HepG2 (cell line): ENCODE data around the gene ZSCAN21. TPM values are rescaled to one million over a fixed set of nuclear protein-coding genes. Genes with fewer than 3 reads are reported as not detected.

ENCODE experiments used
- DMAP1 ChIP-seq: IDR thresholded peaks from 2 replicates; pipeline ENCODE4 v1.6.1; 2016
- HDAC1 ChIP-seq: sonication (generic); formaldehyde crosslinking; IDR thresholded peaks from 2 replicates; pipeline ENCODE4 v1.5.1; 2020; ENCODE audit warnings: mild to moderate bottlenecking, missing genetic modification reagents
- HMGXB3 ChIP-seq: sonication (generic); formaldehyde crosslinking; IDR thresholded peaks from 2 replicates; pipeline ENCODE4 v1.4.0; 2020; ENCODE audit warnings: missing genetic modification reagents, borderline replicate concordance
- PAXIP1 ChIP-seq: sonication (generic); formaldehyde crosslinking; conservative IDR thresholded peaks from 2 replicates; pipeline ENCODE4 v1.4.0; 2020; ENCODE audit warnings: mild to moderate bottlenecking, missing genetic modification reagents, moderate library complexity
- PHF21A ChIP-seq: sonication (generic); formaldehyde crosslinking; IDR thresholded peaks from 2 replicates; pipeline ENCODE4 v1.5.0; 2020; ENCODE audit warnings: mild to moderate bottlenecking, missing genetic modification reagents
- PRDM10 ChIP-seq: sonication (generic); formaldehyde crosslinking; IDR thresholded peaks from 2 replicates; pipeline ENCODE4 v1.4.0; 2020; ENCODE audit warnings: low read depth, missing genetic modification reagents
- SKIL ChIP-seq: sonication (generic); formaldehyde crosslinking; IDR thresholded peaks from 2 replicates; pipeline ENCODE4 v1.8.0; 2022; ENCODE audit warnings: missing genetic modification reagents, mild to moderate bottlenecking, moderate library complexity, borderline replicate concordance
- SNAPC5 ChIP-seq: sonication (generic); formaldehyde crosslinking; IDR thresholded peaks from 2 replicates; pipeline ENCODE4 v1.8.1; 2023; ENCODE audit warnings: mild to moderate bottlenecking, missing genetic modification reagents, borderline replicate concordance
- SP4 ChIP-seq: sonication (generic); formaldehyde crosslinking; IDR thresholded peaks from 2 replicates; pipeline ENCODE4 v1.8.1; 2023; ENCODE audit warnings: mild to moderate bottlenecking, missing genetic modification reagents
- ZNF253 ChIP-seq: sonication (generic); formaldehyde crosslinking; IDR thresholded peaks from 2 replicates; pipeline ENCODE4 v1.8.0; 2022; ENCODE audit warnings: mild to moderate bottlenecking, missing genetic modification reagents, borderline replicate concordance
- ZNF597 ChIP-seq: sonication (generic); formaldehyde crosslinking; IDR thresholded peaks from 2 replicates; pipeline ENCODE4 v1.5.0; 2020; ENCODE audit warnings: missing genetic modification reagents
- ZNF761 ChIP-seq: sonication (generic); formaldehyde crosslinking; conservative IDR thresholded peaks from 2 replicates; pipeline ENCODE4 v1.4.0; 2020; ENCODE audit warnings: mild to moderate bottlenecking, missing genetic modification reagents
- ZNF782 ChIP-seq: sonication (generic); formaldehyde crosslinking; IDR thresholded peaks from 2 replicates; pipeline ENCODE4 v1.4.0; 2020; ENCODE audit warnings: missing genetic modification reagents, mild to moderate bottlenecking, borderline replicate concordance
- polyA plus RNA-seq, 8 experiments: library from polyadenylated mRNA; depleted of rRNA in 3 of 8; stranded (reverse) in 7 of 8; unstranded in 1 of 8; fragments of >200 nt; fragmentation: Illumina TruSeq in 4 of 8; extraction: Trizol in 4 of 8; gene quantifications; 2 replicates each; pipeline versions ENCODE4 v1.2.1 to v1.2.3, GENCODE V29; 2011 to 2016; ENCODE audit warnings: low read depth in 4 of 8, missing spikeins in 1 of 8, mixed read lengths in 1 of 8; ENCODE audit not compliant: insufficient read depth in 1 of 8
- total RNA-seq, 5 experiments: library from RNA; depleted of rRNA; stranded (reverse); fragments of >200 nt; fragmentation: Illumina TruSeq; extraction: Trizol; gene quantifications; 2 replicates each; pipeline ENCODE4 v1.2.3, GENCODE V29; 2016; ENCODE audit warnings: low read depth in 1 of 5

ZSCAN21 gene
- total and polyA plus RNA-seq, 2 of the 13 experiments (the other 11 are each of a cell fraction or from before 2014, with no cell fraction given): 7.0 to 10.0 TPM

GRCh38 chr7:100079024-100079560 is 29.5 kb downstream of the ZSCAN21 start (continued):
- TF ChIP-seq HMGXB3 (CRISPR knock-in tag) (no peak), HDAC1 (CRISPR knock-in tag) (peak; percentile 33; the same call in 1 of the 2 replicates), PRDM10 (CRISPR knock-in tag) (no peak; the same call in 1 of the 2 replicates), DMAP1 (CRISPR knock-in tag) (no peak), ZNF597 (CRISPR knock-in tag) (no peak), SKIL (CRISPR knock-in tag) (no peak), SP4 (no peak), PAXIP1 (CRISPR knock-in tag) (peak; percentile 82), PHF21A (CRISPR knock-in tag) (peak; percentile 77), ZNF761 (0 out of 2 replicates have a peak, but pooled peaks have one; percentile 54), ZNF782 (CRISPR knock-in tag) (no peak), SNAPC5 (CRISPR knock-in tag) (no peak), ZNF253 (CRISPR knock-in tag) (no peak)
